Kidney epithelial cell (primary cell): ENCODE measurements around the gene IL1B. TPM values are rescaled to one million over a fixed set of nuclear protein-coding genes. Genes with fewer than 3 reads are reported as not detected.

Source experiments
- DNase-seq: peaks from one replicate; pipeline ENCODE4 v3.0.0-alpha.2; 2010; ENCODE audit warnings: low read depth
- H3K27me3 ChIP-seq: 2 replicates; pipeline ENCODE4 v1.6.0; 2011; ENCODE audit warnings: low read length; ENCODE audit not compliant: control insufficient read depth, insufficient read depth
- H3K36me3 ChIP-seq: 2 replicates; pipeline ENCODE4 v1.5.1; 2011; ENCODE audit warnings: low read length; ENCODE audit not compliant: control insufficient read depth, insufficient read depth
- H3K4me3 ChIP-seq: 2 replicates; pipeline ENCODE4 v1.5.1; 2011; ENCODE audit warnings: low read depth, mild to moderate bottlenecking, control low read depth, low read length
- total RNA-seq: library from RNA; depleted of rRNA; stranded (reverse); fragments of >200 nt; gene quantifications from 2 replicates; pipeline ENCODE4 v1.2.3, GENCODE V29; 2015
- TF ChIP-seq, protein P1 (sequence below): IDR thresholded peaks from 2 replicates; pipeline ENCODE4 v1.5.1; 2011; ENCODE audit warnings: mild to moderate bottlenecking, moderate library complexity, low read length, control low read depth, inconsistent platforms; ENCODE audit not compliant: insufficient read depth, poor library complexity, severe bottlenecking

The IL1B gene
- 0.13 TPM in 1 of 2 replicates, not detected in the other for total RNA-seq

DNA sequence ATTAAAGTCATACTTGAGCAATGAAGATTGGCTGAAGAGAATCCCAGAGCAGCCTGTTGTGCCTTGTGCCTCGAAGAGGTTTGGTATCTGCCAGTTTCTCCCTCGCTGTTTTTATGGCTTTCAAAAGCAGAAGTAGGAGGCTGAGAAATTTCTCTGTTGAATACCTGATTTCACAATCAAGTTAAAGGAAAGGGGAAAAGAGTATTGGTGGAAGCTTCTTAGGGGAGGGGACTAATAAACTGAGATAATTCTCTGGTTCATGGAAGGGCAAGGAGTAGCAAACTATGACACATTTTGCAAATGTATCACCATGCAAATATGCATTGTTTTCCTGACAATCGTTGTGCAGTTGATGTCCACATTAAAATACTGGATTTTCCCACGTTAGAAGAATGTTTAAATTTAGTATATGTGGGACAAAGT is at the start of gene IL1B:
Gene IL1B (minus strand): TSS at position 85 of the 423 bp plus-strand sequence. CDS start 550 bp downstream, outside the sequence.
- no peaks in the 10 kb centered on the region for H3K27me3 ChIP-seq
- no peak for DNase-seq
- no peaks in the 10 kb centered on the region for H3K36me3 ChIP-seq
- H3K4me3 ChIP-seq, result no peak within 1 kb of the TSS
- TF ChIP-seq, protein P1, sequence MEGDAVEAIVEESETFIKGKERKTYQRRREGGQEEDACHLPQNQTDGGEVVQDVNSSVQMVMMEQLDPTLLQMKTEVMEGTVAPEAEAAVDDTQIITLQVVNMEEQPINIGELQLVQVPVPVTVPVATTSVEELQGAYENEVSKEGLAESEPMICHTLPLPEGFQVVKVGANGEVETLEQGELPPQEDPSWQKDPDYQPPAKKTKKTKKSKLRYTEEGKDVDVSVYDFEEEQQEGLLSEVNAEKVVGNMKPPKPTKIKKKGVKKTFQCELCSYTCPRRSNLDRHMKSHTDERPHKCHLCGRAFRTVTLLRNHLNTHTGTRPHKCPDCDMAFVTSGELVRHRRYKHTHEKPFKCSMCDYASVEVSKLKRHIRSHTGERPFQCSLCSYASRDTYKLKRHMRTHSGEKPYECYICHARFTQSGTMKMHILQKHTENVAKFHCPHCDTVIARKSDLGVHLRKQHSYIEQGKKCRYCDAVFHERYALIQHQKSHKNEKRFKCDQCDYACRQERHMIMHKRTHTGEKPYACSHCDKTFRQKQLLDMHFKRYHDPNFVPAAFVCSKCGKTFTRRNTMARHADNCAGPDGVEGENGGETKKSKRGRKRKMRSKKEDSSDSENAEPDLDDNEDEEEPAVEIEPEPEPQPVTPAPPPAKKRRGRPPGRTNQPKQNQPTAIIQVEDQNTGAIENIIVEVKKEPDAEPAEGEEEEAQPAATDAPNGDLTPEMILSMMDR, result no peak

DNA sequence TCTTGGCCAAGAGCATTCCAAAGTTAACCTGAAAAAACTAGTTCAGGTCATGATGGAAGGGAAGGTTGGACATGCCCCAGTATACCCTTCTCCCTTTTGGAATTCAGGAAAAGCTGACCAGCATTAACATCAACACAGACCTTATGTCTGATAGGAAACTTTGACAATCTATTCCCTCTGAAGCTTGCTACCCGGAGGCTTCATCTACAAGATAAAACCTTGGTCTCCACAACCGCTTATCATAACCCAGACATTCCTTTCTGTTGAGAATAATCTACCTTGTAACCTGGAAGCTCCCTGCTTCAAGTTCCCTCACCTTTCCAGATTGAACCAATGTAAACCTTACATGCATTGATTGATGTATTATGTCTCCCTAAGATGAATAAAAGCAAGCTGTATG is 49.7 kb upstream of the IL1B start:
- TF ChIP-seq, protein P1, result no peak
- no peaks in the 10 kb centered on the region for H3K27me3 ChIP-seq
- DNase-seq, result no peak
- no peak overlapping the region for H3K4me3 ChIP-seq
- H3K36me3 ChIP-seq, result no peaks in the 10 kb centered on the region

DNA sequence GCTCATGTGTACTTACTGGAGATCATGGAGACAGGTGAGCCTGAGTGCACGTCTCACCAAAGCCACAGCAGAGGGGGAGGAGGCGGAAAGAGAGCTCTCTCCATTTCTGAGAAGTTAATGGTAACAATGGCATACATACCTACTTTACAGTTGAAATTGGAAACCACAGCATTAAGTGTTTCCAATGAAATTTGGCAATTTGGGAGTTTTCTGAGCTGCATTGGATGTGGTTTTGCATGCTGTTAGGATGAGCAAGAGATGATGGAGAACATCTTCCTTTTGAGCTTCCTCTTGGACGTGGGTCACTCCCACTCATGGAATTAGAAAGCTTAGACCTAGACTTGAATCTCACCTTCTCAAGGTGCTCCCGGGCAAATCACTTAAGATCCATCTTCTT is 48.9 kb upstream of the IL1B start:
- no peak for DNase-seq
- no peaks in the 10 kb centered on the region for H3K36me3 ChIP-seq
- H3K27me3 ChIP-seq, result no peaks in the 10 kb centered on the region
- TF ChIP-seq, protein P1, result no peak
- H3K4me3 ChIP-seq, result no peak overlapping the region

DNA sequence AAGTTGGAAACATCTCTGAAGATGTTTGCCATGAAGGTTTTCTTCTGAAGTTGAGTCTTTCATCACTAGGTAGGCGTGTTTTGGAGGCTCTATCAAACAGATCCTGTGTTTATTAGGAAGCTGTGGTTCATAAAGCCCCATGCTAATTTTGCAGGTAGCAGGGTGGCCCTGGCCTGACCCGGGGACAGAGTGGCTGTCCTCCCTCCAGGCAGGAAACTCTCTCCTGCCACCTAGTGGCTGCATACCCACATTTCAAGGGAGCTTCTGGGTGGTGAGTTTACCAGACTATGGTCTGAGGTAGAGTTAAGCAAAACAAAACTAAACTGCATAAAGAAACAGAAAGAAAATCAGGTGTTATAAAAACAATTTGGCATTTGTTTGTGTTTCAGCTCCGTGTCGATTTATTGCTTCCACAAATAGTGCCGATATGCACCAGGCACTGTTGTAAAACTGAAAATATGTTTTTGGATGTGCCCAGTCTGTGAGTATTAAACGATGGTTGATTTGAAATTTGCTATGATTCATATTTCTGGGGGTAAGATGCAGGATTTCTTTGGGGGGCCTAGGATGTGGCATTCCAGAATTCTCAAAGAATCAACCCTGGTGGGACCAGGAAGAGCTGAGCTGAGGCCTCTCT is 48.4 kb upstream of the IL1B start:
- Histone ChIP-seq H3K27me3 (no peaks in the 10 kb centered on the region), H3K4me3 (no peak overlapping the region), H3K36me3 (no peaks in the 10 kb centered on the region)
- no peak for DNase-seq
- TF ChIP-seq, protein P1, result peak; percentile 56

DNA sequence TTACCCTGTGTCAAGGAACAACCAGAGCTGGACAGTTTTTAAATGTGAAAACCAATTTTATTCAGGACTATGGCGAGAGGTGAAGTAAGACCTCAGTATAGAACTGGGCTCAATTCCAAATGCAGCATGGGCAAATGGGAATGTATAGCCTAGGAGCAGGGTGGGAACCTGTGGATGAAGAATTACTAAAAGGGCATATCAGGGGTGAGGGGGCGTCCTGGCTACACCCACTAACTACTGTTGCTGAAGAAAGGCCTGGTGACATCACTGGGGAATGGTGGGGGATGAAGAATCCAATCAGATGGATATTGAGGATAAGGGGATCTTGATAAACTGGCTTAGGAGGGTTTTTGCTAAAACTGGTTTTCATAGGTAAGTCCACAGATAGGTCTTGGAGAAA is 47.1 kb upstream of the IL1B start:
- TF ChIP-seq, protein P1, result no peak
- H3K36me3 ChIP-seq, result no peaks in the 10 kb centered on the region
- no peak for DNase-seq
- H3K4me3 ChIP-seq, result no peak overlapping the region
- no peaks in the 10 kb centered on the region for H3K27me3 ChIP-seq
